Retinal pigment epithelial cell (primary cell): ENCODE data around the gene NUAK1.

Experiments used
- DNase-seq: peaks from one replicate; pipeline ENCODE4 v3.0.0-alpha.2; 2010; ENCODE audit warnings: low read depth
- H3K4me3 ChIP-seq: 2 replicates; pipeline ENCODE4 v1.5.1; 2011; ENCODE audit warnings: mild to moderate bottlenecking, low read length, control low read depth, moderate library complexity
- TF ChIP-seq, protein P1 (sequence below): conservative IDR thresholded peaks from 2 replicates; pipeline ENCODE4 v1.5.1; 2011; ENCODE audit warnings: low read depth, low read length, control low read depth, inconsistent platforms

NUAK1 gene

DNA sequence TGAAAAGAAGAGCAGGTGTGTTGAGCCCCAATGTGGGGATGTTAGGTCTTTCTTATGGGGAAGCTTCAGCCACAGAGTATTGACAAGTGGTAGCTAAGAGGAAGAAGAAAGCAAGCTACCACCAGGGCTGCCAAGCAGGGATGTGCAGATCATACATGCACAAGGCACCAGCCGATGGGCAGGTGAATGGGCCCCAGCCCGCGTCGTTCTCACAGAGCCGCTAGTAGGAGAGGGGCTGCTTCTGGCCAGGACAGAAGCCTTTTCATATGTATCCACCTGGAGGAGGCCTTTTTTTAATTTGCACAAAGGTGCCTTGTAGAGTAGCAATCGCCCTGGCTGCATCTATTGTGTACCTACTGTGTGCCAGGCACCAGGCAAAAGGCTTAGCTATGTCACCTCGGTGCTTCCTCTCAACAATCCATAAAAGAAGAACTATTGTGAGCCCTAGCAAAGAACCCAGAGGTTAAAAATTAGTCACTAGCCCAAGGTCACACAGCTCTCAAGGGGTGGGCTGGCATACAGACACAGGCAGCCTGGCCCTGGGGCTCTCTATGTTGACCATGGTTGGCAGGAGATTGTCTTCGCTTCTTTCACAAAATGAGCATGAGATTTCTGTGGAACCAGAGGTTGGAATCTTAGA is 8.2 kb downstream of the NUAK1 start:
- H3K4me3 ChIP-seq, result no peak overlapping the region
- TF ChIP-seq, protein P1, sequence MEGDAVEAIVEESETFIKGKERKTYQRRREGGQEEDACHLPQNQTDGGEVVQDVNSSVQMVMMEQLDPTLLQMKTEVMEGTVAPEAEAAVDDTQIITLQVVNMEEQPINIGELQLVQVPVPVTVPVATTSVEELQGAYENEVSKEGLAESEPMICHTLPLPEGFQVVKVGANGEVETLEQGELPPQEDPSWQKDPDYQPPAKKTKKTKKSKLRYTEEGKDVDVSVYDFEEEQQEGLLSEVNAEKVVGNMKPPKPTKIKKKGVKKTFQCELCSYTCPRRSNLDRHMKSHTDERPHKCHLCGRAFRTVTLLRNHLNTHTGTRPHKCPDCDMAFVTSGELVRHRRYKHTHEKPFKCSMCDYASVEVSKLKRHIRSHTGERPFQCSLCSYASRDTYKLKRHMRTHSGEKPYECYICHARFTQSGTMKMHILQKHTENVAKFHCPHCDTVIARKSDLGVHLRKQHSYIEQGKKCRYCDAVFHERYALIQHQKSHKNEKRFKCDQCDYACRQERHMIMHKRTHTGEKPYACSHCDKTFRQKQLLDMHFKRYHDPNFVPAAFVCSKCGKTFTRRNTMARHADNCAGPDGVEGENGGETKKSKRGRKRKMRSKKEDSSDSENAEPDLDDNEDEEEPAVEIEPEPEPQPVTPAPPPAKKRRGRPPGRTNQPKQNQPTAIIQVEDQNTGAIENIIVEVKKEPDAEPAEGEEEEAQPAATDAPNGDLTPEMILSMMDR, result no peak
- no peak for DNase-seq

DNA sequence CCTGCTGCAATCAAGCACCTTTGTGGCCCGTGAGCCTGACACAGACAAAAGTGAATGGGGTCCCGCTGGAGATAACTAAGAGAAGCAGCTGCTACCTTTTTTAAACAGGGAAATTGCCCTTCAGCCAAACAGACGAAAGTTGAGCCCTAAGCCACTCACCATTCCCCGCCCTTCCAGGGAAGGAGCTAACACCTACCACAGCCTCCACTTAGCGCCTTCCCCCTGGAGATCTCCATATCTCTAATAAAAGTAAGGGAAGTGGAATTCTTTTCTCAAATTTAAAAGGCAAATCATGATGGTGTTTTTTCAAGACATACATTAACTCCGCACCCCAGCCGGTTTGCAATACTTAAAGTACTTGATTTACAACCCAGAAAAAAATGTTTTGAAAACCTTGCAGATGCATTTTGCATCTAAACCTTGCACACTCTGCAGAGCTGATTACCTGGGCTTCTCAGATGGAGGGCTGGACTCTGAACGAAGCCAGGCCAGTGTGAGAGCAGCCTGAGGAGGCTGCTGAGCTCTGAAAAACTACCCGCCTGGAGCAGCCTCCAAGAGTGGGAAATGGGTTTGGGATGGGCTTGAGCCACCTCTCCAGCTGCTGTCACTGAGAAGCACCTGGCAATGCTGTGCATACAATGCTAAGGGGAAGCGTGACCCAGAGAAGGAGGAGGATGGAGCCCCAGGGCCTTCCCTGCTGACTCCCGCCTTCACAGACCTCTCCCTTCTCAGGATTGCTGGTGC is 10.0 kb downstream of the NUAK1 start:
- no peak for DNase-seq
- TF ChIP-seq, protein P1, result no peak

DNA sequence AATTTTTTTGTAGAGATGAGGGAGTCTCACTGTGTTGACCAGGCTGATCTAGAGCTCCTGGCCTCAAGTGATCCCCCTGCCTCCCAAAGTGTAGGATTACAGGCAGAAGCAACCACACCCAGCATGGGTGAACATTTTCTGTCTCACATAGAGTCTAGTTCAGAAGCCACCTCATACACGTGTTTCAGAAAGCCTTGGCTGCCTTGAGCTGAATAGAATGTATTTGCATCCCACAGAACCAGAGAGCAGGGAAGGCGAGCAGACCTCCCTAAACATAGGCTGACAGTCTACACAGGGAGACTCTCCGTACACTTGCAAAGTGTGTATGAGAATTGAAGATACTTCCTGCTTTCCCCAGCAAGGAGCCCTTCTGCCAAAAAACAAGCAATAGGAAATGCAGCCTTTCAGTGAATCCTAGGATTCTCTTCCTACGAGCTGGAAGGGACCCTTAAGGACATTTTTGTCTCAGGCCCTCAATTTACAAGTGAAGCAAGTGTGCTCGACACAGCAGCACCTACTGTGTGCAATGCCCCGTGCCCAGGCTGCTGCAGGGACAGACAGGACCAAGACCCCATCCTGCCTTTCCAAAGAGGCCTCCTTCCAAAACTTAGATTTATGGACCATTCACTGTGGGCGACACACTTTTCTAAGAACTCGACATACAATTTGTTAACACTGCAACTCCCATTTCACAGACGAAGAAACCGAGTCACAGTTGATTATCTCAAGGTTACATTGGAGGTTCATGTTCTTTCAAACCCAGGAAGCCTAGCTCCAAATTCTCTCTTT is 11.2 kb downstream of the NUAK1 start:
- no peak overlapping the region for H3K4me3 ChIP-seq
- no peak for DNase-seq
- TF ChIP-seq, protein P1, result no peak

More for the DNA sequence above, 10.0 kb downstream of the NUAK1 start:
- no peak overlapping the region for H3K4me3 ChIP-seq

DNA sequence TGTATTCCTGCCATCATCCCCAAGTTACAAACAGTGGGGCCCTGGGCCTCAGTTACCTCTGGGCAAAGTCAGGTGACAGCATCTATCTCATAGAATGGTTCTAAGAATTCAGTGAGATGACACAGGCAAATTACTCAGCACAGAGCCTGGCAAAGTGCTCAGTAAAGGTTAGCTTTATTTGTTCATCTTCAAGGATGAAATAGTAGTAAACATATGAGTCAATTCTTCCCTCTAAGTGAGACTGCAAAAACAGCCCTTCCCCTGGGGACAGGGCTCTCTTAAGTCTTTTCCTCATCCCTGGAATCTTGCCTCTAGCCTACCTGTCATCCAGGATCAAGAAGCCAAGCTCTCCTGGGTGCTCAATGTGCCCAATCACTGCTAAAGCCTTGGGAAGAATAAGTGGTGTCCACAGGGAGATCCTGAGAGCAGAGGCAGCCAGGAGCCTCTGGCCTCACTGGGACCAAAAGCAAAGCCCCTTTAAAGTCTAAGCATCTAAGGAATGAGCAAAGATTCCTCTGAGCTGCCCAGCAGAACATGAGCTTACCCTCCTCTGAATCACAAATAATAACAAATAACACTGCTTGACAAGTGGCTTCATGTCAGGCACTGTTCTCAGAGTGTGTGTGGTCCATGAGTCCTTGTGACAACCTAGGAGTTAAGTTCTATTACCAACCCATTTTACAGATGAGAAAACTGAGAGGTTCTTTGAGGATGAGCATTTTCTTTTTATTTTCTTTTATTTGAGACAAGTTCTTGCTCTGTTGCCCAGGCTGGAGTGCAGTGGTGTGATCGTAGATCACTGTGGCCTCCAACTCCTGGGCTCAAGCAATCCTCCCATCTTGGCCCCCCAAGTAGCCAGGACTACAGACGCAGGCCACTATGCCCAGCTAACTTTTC is 12.1 kb downstream of the NUAK1 start:
- no peak overlapping the region for H3K4me3 ChIP-seq
- no peak for DNase-seq
- TF ChIP-seq, protein P1, result no peak

DNA sequence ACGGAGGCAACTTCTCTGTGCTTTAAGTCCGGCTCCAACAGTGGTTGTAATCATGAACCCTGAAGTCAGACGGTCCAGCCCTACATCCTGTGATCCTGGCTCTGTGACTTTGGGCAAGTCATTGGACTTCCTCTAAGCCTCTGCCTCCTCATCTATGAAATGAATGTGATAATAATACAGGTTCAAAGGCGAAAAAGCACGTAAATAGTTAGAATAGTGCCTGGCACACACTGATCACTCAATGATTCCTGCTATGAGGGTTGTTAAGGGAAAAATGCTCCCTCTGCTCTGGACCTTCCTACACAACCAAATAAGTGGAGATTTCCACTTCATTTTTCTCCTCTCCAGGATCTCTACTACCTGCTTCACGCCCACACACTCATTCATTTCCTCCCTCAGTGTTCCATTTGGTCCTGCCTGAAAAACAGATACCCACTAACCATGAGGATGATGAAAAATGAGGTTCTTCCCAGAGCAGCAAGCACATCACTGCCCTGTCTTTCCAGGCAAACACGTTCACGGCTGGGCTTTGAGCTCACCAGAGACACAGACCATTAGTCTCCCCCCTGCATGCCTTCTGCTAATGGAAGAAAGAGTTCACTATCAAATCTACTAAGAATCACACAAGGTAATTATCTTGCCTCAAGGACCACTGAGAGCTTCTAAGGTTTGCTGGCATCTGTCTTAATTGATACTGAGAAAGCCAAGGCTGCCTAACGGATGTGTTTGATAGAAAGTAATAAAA is 13.2 kb downstream of the NUAK1 start:
- TF ChIP-seq, protein P1, result no peak
- H3K4me3 ChIP-seq, result no peak overlapping the region
- no peak for DNase-seq

DNA sequence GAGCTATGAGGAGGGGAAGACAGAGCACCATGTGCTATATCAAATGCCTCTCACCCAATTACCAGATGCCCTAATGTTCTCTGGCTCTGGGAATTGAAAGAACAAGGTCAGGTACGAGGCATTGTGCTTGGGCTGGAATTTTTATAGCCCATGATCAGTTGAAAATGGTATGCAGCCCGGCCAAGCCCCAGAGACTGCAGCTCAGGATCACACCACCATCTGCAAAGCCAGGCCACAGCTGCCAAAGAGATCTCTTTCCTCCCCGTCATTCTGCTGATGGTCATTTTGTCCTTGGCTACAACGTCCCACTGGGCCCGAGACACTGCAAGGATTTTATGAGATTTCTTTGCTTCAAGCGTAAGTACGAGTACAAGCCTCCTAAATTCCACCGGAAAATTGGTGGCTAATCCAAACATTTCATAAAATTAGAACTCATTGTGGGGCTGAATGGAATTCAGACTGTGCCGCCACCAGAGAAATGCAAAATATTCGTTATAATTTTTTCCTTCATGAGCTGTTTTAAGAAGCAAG is 15.1 kb downstream of the NUAK1 start:
- no peak overlapping the region for H3K4me3 ChIP-seq
- TF ChIP-seq, protein P1, result no peak
- DNase-seq, result no peak
